ENCODE measurements around the gene IRF2BP1.

The IRF2BP1 gene

DNA sequence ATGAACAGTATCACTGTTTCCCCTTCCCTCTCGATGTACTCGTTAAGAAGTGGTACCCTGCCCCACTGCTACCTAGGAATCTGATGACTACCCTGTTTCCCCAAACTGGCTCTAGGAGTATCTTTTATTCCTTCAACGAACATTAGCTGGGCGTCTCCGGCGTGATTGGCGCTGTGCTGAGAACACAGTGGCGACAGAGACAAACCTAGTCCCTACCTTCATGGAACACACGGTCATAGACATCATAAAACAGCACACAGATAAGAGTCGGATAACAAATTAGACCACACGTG lies 23.7 kb downstream of the IRF2BP1 start:
- Histone ChIP-seq H3K27me3 (ENCODE audit: control insufficient read depth, insufficient read depth, low read length, poor library complexity, severe bottlenecking) (peaks cover 27% of the 10 kb centered on the region), H3K27ac (ENCODE audit: insufficient read depth, low read depth, low read length, poor library complexity, severe bottlenecking) (peak overlapping the region; percentile 84), H3K4me1 (ENCODE audit: control insufficient read depth, insufficient read depth, low read length) (no peaks in the 10 kb centered on the region), H3K9me3 (ENCODE audit: control insufficient read depth, low read length) (no peaks in the 10 kb centered on the region), H3K4me3 (ENCODE audit: insufficient read depth, low read depth, low read length) (peak overlapping the region; percentile 82), H3K36me3 (ENCODE audit: control insufficient read depth, insufficient read depth, low read length) (no peaks in the 10 kb centered on the region)
- WGBS, 2 experiments, result 3% methylated on average over 11 of the region's 11 CpGs

GRCh38 chr19:45860359-45861259 lies 25.3 kb downstream of the IRF2BP1 start:
- H3K27ac ChIP-seq (ENCODE audit: insufficient read depth, low read depth, low read length, poor library complexity, severe bottlenecking), result no peak overlapping the region
- peaks cover 24% of the 10 kb centered on the region for H3K27me3 ChIP-seq (ENCODE audit: control insufficient read depth, insufficient read depth, low read length, poor library complexity, severe bottlenecking)
- H3K36me3 ChIP-seq (ENCODE audit: control insufficient read depth, insufficient read depth, low read length), result no peaks in the 10 kb centered on the region
- no peak overlapping the region for H3K4me3 ChIP-seq (ENCODE audit: insufficient read depth, low read depth, low read length)
- no peaks in the 10 kb centered on the region for H3K9me3 ChIP-seq (ENCODE audit: control insufficient read depth, low read length)
- H3K4me1 ChIP-seq (ENCODE audit: control insufficient read depth, insufficient read depth, low read length), result no peaks in the 10 kb centered on the region
- WGBS, 2 experiments, result 90 to 95% methylated on average over 13 to 14 of the region's 15 CpGs

DNA sequence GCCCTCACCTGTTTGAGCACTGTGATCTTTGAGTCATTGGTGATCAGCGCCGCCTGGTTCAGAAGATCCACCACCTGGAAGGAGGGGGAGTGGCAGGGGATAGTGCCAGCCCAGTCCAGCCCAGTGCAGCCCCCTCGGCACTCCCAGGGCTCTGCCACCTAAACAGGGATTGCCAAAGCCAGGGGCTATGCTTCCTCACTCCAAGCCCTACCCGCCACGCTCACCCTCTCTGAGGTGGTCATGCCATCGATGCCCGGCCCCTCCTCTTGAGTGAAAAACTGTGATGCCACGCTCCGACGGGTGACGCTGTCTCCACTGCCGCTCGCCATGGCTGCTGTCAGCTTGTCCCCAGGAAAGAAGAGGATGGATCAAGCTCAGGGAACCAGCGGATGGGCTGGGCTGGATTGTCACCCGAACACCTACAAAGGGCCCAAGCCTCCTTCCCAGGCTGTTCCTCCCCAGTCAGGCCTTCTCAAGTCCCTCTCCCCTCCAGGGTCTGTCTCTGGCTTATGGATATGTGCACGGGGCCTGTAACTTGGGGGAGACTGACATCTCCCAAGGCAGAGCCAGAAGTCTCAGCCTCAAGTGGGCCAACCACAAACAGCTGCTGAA lies 31.7 kb downstream of the IRF2BP1 start:
- Histone ChIP-seq H3K36me3 (ENCODE audit: control insufficient read depth, insufficient read depth, low read length) (peaks cover 22% of the 10 kb centered on the region), H3K9me3 (ENCODE audit: control insufficient read depth, low read length) (no peaks in the 10 kb centered on the region), H3K27ac (ENCODE audit: insufficient read depth, low read depth, low read length, poor library complexity, severe bottlenecking) (no peak overlapping the region), H3K4me3 (ENCODE audit: insufficient read depth, low read depth, low read length) (no peak overlapping the region), H3K27me3 (ENCODE audit: control insufficient read depth, insufficient read depth, low read length, poor library complexity, severe bottlenecking) (no peaks in the 10 kb centered on the region), H3K4me1 (ENCODE audit: control insufficient read depth, insufficient read depth, low read length) (no peaks in the 10 kb centered on the region)
- 95% methylated on average over 16 of the region's 16 CpGs for WGBS, 2 experiments

DNA sequence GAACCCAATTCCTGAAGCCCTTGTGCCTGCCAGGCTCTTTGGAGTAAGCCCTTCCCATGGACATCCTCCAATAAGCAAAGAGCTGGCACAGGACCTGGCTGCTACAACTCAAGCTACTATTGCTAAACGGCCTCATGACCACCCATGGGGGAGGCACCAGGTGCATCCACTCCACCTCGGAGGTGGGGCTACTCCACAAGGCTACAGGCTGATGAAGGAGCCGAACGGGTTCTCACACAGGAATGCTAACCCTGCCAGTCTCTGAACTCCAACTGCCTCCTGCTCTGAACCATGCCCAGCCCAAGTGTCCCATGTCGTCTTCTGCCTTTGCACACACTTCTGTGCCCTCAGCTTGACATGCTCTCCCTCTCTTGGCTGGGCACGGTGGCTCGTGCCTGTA lies 33.0 kb downstream of the IRF2BP1 start:
- Histone ChIP-seq H3K27me3 (ENCODE audit: control insufficient read depth, insufficient read depth, low read length, poor library complexity, severe bottlenecking) (no peaks in the 10 kb centered on the region), H3K27ac (ENCODE audit: insufficient read depth, low read depth, low read length, poor library complexity, severe bottlenecking) (no peak overlapping the region), H3K9me3 (ENCODE audit: control insufficient read depth, low read length) (no peaks in the 10 kb centered on the region), H3K4me1 (ENCODE audit: control insufficient read depth, insufficient read depth, low read length) (no peaks in the 10 kb centered on the region), H3K36me3 (ENCODE audit: control insufficient read depth, insufficient read depth, low read length) (peaks cover 32% of the 10 kb centered on the region), H3K4me3 (ENCODE audit: insufficient read depth, low read depth, low read length) (no peak overlapping the region)
- 91 to 93% methylated on average over 7 of the region's 7 CpGs for WGBS, 2 experiments

GRCh38 chr19:45852145-45852750 lies 33.7 kb downstream of the IRF2BP1 start:
- H3K4me3 ChIP-seq (ENCODE audit: insufficient read depth, low read depth, low read length), result no peak overlapping the region
- no peaks in the 10 kb centered on the region for H3K27me3 ChIP-seq (ENCODE audit: control insufficient read depth, insufficient read depth, low read length, poor library complexity, severe bottlenecking)
- no peaks in the 10 kb centered on the region for H3K9me3 ChIP-seq (ENCODE audit: control insufficient read depth, low read length)
- H3K27ac ChIP-seq (ENCODE audit: insufficient read depth, low read depth, low read length, poor library complexity, severe bottlenecking), result no peak overlapping the region
- no peaks in the 10 kb centered on the region for H3K4me1 ChIP-seq (ENCODE audit: control insufficient read depth, insufficient read depth, low read length)
- peaks cover 37% of the 10 kb centered on the region for H3K36me3 ChIP-seq (ENCODE audit: control insufficient read depth, insufficient read depth, low read length)
- 94 to 96% methylated on average over 10 of the region's 10 CpGs for WGBS, 2 experiments

GRCh38 chr19:45848922-45849321 lies 37.0 kb downstream of the IRF2BP1 start:
- H3K27me3 ChIP-seq (ENCODE audit: control insufficient read depth, insufficient read depth, low read length, poor library complexity, severe bottlenecking), result no peaks in the 10 kb centered on the region
- H3K27ac ChIP-seq (ENCODE audit: insufficient read depth, low read depth, low read length, poor library complexity, severe bottlenecking), result no peak overlapping the region
- H3K36me3 ChIP-seq (ENCODE audit: control insufficient read depth, insufficient read depth, low read length), result peaks cover 54% of the 10 kb centered on the region
- 92 to 95% methylated on average over 3 to 4 of the region's 4 CpGs for WGBS, 2 experiments
- no peaks in the 10 kb centered on the region for H3K4me1 ChIP-seq (ENCODE audit: control insufficient read depth, insufficient read depth, low read length)
- H3K9me3 ChIP-seq (ENCODE audit: control insufficient read depth, low read length), result no peaks in the 10 kb centered on the region
- no peak overlapping the region for H3K4me3 ChIP-seq (ENCODE audit: insufficient read depth, low read depth, low read length)

- Histone ChIP-seq H3K36me3 (ENCODE audit: control insufficient read depth, insufficient read depth, low read length) (peaks cover 61% of the 10 kb centered on the region), H3K27me3 (ENCODE audit: control insufficient read depth, insufficient read depth, low read length, poor library complexity, severe bottlenecking) (no peaks in the 10 kb centered on the region), H3K4me3 (ENCODE audit: insufficient read depth, low read depth, low read length) (no peak overlapping the region), H3K4me1 (ENCODE audit: control insufficient read depth, insufficient read depth, low read length) (no peaks in the 10 kb centered on the region), H3K27ac (ENCODE audit: insufficient read depth, low read depth, low read length, poor library complexity, severe bottlenecking) (no peak overlapping the region), H3K9me3 (ENCODE audit: control insufficient read depth, low read length) (no peaks in the 10 kb centered on the region)
- 93 to 94% methylated on average over 13 of the region's 13 CpGs for WGBS, 2 experiments
Measured at GRCh38 chr19:45847663-45848062, 38.3 kb downstream of the IRF2BP1 start.

DNA sequence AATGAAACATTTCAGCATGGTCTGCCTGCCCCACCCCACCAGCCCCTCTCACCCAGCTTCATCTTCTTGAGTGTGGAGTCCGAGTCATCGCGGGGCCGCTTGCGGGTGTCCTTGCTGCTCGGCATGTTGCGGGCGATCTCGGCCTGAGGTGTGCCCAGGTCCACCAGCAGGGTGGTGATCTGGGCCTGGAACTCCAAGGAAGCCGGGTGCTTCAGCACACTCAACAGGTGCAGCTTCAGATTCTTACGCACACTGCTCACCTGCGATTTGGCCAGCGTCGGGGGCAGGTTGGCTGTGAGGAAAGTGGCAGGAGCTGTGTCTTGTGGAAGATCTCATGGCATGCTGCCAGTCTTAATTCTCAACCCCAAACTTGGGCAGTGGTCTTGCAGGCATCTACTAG lies 43.7 kb downstream of the IRF2BP1 start:
- Histone ChIP-seq H3K27ac (ENCODE audit: insufficient read depth, low read depth, low read length, poor library complexity, severe bottlenecking) (no peak overlapping the region), H3K36me3 (ENCODE audit: control insufficient read depth, insufficient read depth, low read length) (peaks cover 65% of the 10 kb centered on the region), H3K9me3 (ENCODE audit: control insufficient read depth, low read length) (no peaks in the 10 kb centered on the region), H3K4me3 (ENCODE audit: insufficient read depth, low read depth, low read length) (no peak overlapping the region), H3K27me3 (ENCODE audit: control insufficient read depth, insufficient read depth, low read length, poor library complexity, severe bottlenecking) (no peaks in the 10 kb centered on the region), H3K4me1 (ENCODE audit: control insufficient read depth, insufficient read depth, low read length) (no peaks in the 10 kb centered on the region)
- 98% methylated on average over 14 of the region's 14 CpGs for WGBS, 2 experiments

- 97 to 98% methylated on average over 7 of the region's 7 CpGs for WGBS, 2 experiments
- peaks cover 50% of the 10 kb centered on the region for H3K36me3 ChIP-seq (ENCODE audit: control insufficient read depth, insufficient read depth, low read length)
Measured at GRCh38 chr19:45834970-45835369, 51.0 kb downstream of the IRF2BP1 start.

More at GRCh38 chr19:45834970-45835369, 51.0 kb downstream of the IRF2BP1 start:
- no peaks in the 10 kb centered on the region for H3K4me1 ChIP-seq (ENCODE audit: control insufficient read depth, insufficient read depth, low read length)
- H3K27ac ChIP-seq (ENCODE audit: insufficient read depth, low read depth, low read length, poor library complexity, severe bottlenecking), result no peak overlapping the region
- no peak overlapping the region for H3K4me3 ChIP-seq (ENCODE audit: insufficient read depth, low read depth, low read length)
- no peaks in the 10 kb centered on the region for H3K27me3 ChIP-seq (ENCODE audit: control insufficient read depth, insufficient read depth, low read length, poor library complexity, severe bottlenecking)
- no peaks in the 10 kb centered on the region for H3K9me3 ChIP-seq (ENCODE audit: control insufficient read depth, low read length)
